Activated T-helper 1 cell treated with Interleukin-2 at 50 U/mL for 16 hours (primary cell): ENCODE data around the gene TRIM60.
"Not testable (repeated sequence)": the region's sequence is repeated elsewhere in the genome, so short reads cannot be mapped to it uniquely, and the experiment has no call there.

Experiments
- DNase-seq: peaks from one replicate; pipeline ENCODE4 v3.0.0-alpha.2; 2020; ENCODE audit warnings: low read depth

Gene TRIM60

DNA sequence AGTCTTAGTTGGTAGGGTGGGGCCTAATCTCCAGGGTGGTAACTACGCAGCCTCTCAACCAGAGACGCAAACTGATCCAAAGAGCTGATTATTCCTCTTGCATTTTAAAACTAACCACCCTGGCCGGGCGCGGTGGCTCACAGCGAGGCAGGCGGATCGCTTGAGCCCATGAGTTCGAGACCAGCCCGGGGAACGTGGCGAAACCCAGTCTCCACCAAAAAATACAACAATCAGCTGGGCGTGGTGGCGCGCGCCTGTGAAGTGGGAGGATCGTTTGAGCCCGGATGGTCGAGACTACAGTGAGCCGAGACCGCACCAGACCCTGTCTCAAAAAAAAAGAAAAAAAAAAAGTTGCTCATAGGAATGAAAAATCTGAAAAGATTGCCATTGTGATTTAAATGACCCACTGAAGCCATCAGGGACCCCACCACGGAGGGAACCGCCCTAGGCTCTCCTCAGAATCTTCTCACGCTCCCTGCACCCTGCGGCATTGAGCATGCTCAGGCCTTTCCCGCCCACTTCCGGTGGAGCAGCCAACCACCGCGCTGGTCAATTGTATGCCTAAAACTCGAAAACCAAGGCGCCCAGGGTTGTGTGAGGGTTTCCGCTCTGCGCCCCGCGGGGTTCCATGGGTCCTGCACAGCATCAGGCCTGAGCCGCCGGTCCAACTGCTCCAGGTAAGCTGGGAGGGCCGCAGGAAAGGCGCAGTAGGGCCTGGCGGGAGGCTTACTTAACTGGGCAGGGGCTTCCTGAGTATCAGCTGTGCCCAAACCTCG is at the start of gene TRIM60:
TRIM60 (plus strand) TSS at position 564 of the 776 bp plus-strand sequence. CDS start 8,074 bp downstream, outside the sequence.
- no peak for DNase-seq

DNA sequence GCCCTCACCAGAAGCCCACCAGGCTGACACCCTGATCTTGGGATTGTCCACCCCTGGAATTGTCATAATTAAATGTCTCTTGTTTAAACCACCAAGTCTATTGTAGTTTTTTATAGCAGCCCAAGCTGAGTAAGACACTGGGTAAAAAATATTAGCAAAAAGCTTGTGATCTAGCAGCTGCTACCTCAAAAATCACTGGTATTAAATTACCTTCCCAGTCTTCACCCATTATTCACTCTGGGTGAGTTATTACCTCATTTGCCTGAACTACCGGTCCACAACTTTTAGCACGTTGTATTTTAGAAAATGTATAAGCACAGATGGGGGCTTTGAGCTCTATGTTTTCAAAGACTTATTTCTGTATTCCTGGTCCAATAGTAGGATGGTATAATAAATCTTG is 42.3 kb upstream of the TRIM60 start:
- DNase-seq, result no peak

DNA sequence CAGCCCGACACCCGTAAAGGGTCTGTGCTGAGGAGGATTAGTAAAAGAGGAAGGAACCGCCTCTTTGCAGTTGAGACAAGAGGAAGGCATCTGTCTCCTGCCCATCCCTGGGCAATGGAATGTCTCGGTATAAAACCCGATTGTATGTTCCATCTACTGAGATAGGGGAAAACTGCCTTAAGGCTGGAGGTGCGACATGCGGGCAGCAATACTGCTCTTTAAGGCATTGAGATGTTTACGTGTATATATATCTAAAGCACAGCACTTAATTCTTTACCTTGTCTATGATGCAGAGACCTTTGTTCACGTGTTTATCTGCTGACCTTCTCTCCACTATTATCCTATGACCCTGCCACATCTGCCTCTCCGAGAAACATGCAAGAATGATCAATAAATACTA is 41.0 kb upstream of the TRIM60 start:
- DNase-seq, result not testable (repeated sequence)

GRCh38 chr4:164996123-164996522 is 35.7 kb upstream of the TRIM60 start:
- DNase-seq, result not testable (repeated sequence)

DNA sequence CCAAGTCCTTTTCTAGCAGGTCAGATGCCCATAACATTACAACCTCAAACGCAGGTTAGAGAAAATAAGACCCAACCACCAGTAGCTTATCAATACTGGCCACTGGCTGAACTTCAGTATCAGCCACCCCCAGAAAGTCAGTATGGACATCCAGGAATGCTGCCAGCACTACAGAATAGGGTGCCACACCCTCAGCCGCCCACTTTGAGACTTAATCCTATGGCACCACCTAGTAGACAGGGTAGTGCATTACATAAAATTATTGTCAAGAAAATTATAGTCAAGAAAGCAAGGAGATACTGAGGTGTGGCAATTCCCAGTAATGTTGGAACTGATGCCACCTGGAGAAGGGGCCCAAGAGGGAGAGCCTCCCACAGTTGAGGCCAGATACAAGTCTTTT is 34.5 kb upstream of the TRIM60 start:
- no peak for DNase-seq

DNA sequence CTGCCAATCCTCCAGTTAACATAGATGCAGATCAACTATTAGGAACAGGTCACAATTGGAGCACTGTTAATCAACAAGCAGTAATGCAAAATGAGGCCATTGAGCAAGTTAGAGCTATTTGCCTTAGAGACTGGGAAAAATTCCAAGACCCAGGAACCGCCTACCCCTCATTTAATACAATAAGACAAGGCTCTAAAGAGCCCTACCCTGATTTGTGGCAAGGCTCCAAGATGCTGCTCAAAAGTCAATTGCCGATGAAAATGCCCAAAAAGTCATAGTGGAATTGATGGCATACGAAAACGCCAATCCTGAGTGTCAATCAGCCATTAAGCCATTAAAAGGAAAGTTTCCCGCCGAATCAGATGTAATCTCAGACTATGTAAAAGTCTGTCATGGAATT is 33.9 kb upstream of the TRIM60 start:
- DNase-seq, result no peak

GRCh38 chr4:164998526-164999080 is 33.2 kb upstream of the TRIM60 start:
- not testable (repeated sequence) for DNase-seq

DNA sequence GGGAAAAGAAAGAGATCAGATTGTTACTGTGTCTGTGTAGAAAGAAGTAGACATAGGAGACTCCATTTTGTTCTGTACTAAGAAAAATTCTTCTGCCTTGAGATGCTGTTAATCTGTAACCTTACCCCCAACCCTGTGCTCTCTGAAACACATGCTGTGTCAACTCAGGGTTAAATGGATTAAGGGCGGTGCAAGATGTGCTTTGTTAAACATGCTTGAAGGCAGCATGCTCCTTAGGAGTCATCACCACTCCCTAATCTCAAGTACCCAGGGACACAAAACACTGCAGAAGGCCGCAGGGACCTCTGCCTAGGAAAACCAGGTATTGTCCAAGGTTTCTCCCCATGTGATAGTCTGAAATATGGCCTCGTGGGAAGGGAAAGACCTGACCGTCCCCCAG is 29.8 kb upstream of the TRIM60 start:
- not testable (repeated sequence) for DNase-seq

- DNase-seq, result no peak
Measured at GRCh38 chr4:165005352-165005925, 26.4 kb upstream of the TRIM60 start.

GRCh38 chr4:165006456-165006855 is 25.3 kb upstream of the TRIM60 start:
- no peak for DNase-seq

DNA sequence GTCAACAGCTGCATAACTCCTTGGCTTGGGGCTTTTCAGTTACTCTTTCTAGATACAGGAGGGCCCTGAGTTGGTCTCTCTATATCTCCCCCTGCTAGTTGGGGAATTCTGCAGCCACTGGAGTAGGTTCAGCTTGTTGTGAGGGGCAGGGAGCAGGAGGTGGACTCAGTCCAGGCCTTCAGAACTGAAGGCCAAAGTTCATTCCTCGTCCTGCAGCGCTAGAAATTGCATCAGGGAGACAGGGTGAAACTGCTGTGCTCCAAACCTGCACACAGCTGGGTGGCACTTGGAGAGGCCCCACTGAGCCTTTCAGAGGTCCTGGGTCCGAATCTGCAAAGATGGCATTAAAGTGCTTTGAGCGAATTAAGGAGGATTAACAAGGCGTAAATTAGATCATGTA is 24.9 kb upstream of the TRIM60 start:
- no peak for DNase-seq

GRCh38 chr4:165009493-165010227 is 22.1 kb upstream of the TRIM60 start:
- no peak for DNase-seq

GRCh38 chr4:165010487-165010886 is 21.3 kb upstream of the TRIM60 start:
- no peak for DNase-seq

DNA sequence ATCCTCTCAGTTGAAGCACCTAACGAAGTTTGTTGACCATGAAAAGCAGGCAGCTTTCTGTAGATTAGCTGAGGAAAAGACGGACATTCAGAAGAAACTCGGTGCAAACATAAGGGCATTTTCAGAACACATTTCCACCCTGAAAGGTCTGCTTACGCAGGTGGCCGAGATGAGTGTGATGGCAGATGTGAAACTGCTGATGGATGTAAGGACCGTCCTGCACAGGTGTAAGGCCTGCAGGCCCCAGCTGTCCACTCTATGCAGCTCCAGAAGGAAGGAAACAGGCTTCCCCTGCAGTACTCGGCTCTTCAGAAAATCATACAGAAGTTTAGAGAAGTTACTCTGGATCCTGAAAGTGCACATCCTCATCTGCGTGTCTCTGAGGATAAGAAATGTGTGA is 20.8 kb upstream of the TRIM60 start:
- no peak for DNase-seq

- DNase-seq, result no peak
Measured at GRCh38 chr4:165011403-165011802, 20.4 kb upstream of the TRIM60 start.

GRCh38 chr4:165013691-165014090 is 18.1 kb upstream of the TRIM60 start:
- no peak for DNase-seq

- DNase-seq, result no peak
Measured at GRCh38 chr4:165016971-165017370, 14.8 kb upstream of the TRIM60 start.

GRCh38 chr4:165019995-165020394 is 11.8 kb upstream of the TRIM60 start:
- DNase-seq, result not testable (repeated sequence)

GRCh38 chr4:165025782-165026181 is 6.0 kb upstream of the TRIM60 start:
- not testable (repeated sequence) for DNase-seq

- DNase-seq, result no peak
Measured at GRCh38 chr4:165027762-165028402, 3.9 kb upstream of the TRIM60 start.

DNA sequence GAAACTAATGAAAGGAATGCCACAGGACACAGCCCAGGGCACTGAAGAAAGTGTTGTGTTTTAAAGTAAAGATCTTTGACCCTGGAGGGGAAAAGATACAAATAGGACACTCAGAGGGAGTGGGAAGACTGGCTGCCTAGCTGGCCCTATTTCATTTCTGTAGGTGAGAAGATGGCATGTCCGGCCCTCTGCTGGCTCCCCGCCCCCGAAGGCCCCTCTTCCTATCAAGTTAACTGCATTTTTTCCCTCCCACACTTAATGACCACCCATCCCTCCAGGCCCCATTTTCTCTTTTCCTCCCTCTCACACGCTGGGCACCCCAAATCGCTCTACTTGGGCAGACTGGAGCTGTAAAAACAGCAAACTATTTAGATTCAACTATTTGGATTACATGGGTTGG is 16.4 kb downstream of the TRIM60 start:
- no peak for DNase-seq

DNA sequence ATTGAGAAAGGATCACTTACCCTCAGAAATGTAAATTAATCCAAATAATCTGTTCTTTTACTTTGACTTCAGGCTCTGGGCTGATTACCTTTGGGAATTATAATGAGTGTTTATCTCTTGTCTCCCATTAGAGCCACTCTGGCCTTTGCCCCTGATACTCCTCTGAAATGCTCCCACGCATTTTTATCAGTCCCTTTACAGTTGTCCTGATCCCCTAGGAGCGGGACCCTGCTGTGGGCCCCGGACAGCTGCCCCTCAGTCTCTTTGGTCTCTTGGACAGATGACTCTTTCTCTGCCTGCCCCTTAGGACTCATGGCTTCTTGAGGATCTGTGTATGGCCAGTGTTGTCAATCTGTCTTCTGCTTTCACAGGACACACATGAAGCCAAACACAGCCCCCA is 20.8 kb downstream of the TRIM60 start:
- no peak for DNase-seq
